Mesenteric fat pad (tissue), 1 donor: ENCODE results near the gene GTF2H4. TPM values are rescaled to one million over a fixed set of nuclear protein-coding genes. Genes with fewer than 3 reads are reported as not detected.

Experiments used
- DNase-seq: peaks from one replicate; pipeline ENCODE4 v3.0.0-alpha.2; 2020; ENCODE audit warnings: low spot score
- total RNA-seq: library from RNA; stranded (reverse); fragmentation: NEBNext Ultra II Directional; extraction: Animal tissue kit (Norgen Biotek cat#: 25700); gene quantifications from one replicate; pipeline ENCODE4 v1.2.1, GENCODE V29; 2021
- donor health status: DM: yes; HTN: yes; CAD: no.

GTF2H4 gene
- total RNA-seq, 1 donor from 2014 or later: 44.4 TPM

DNA sequence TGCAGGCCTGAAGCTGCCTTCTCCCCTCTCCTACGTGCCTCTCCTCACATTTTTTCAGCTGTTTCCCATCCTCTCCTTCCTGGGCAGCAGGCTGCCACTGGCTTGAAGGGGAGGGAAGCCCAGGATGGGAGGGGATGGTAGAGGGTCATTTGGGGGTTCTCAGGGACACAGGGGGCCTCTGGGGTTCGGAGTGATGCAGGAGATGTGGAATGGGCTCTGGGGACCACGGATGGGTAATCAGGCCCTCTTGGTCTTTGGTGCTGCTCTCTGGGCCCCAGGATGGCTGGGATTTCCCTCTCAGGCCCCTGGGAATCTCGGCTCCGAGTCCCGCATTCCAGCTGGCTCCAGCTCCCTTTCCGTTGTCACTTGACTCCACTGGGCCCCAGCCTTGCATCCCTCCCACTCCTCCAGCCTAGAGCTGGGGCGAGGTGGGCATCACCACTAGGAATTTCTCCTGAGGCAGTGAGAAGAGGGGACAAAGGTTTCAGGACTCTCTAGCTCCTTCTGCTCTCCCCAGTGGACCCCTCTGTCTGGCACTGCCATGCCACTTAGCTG is 25.7 kb upstream of the GTF2H4 start:
- peak; percentile 80 for DNase-seq

DNA sequence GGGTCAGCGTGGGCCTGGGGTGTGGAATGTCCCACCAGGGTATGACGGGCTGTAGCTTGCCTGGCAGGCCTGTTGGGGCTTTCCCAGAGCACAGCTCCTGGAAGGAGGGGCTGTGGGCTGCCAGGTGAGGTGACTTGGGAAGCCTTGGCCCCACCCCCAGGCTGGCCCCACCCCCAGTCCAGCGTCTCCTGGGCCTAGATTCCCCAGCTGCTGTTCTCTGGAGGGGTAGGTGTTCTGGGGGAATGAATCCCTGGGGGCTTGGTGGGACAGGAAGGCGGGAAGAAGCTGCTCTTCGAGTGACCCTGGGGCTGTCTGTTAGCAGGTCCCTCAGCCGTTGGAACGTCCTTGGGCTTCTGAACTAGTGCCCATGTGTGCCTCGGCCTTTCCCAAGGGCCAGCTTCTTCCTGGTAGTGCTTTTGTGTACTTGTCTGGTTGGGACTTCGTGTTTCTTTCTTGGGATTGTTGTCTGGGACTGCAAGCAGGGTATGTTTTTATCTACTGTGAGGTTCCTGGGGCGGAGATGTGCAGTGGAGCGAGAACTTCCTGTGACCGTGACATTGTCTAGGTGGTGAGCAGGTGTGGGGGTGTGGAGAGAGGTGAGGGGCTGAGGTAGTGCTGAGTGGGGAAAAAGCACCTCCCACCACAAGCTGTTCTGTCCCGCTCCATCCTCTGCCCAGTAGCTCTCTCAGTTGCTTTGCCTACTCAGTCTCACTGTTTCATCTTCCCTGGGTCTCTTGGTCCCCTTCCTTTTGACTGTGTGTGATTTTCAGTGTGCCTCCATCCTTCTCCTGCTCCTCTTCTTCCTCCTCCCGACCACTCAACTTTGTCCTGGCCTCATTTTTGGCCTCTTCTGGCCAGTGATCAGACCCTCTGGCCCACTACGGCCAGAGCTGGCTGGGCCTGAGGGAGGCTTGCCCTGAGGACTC is 25.0 kb upstream of the GTF2H4 start:
- peak; percentile 88 for DNase-seq

DNA sequence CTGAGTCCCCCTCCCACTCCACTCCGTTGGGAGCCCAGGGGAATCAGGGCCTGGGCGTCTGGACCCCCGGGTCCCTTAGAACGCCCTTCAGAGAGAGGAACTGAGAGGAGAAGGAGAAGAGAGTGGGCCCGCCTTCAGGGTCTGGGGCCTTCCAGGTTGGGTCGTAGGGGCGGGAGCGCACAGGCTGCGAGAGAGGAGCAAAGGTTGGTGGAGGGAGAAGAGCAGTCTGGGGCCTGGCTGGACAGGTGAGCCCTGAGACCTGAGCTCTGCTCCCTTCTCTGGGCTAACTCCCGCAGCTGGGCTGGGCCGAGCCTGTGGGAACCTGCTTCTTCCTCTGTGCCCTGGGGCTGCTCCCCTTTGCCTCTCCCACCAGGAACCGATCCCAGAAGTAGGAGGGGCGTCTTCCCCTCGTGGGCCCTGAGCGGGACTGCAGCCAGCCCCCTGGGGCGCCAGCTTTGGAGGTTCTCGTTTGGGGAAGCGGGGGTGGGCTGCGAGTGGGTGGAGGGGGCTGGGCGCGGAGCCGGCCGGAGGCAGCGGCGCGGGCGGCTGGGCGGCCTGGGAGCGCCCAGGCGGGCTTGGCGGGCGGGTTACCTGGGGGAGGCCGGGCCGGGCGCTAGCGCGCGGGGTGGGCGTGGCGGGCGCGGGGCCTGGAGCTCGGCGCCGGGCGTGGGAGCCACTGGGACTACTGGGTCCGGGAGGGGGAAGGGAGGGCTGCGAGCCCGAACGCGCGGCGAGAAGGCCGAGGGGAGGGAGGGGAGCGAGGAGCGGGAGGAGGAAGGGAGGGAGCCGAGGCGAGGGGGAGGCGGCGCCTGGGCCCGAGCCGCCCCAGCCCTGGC is 24.1 kb upstream of the GTF2H4 start, which contains the start of gene DDR1:
Gene DDR1, plus strand, starts transcription at position 835 of the 836 bp plus-strand sequence. CDS start 4,211 bp downstream, outside the sequence.
- DNase-seq: peak; percentile 91

GRCh38 chr6:30884521-30885480 is 23.2 kb upstream of the GTF2H4 start:
- DNase-seq: peak; percentile 88

DNA sequence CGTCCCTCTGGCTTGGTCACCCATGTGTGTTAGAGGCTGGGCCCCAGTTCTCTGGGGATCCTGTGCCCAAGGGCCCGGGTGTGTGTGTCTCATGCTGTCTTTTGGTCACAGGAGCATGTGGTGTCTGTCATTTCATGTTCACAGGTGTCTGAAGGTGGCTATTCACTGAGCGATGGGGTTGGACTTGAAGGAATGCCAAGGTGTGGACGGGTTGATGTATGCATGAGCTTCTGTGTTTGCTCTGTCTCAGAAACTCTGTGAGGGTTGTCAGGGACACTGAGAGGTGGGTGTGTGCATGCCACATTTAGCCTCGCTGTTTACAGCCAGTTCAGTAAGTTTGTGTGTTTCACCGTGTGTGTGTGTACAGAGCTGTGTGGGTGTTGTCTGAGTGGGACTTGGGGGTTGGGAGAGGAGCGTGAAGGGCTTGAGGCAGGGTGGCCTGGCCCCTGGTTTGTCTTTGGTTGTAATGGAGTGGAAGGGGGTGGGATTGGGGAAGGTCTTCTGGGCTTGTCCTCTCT is 22.5 kb upstream of the GTF2H4 start:
- DNase-seq: peak; percentile 60

DNA sequence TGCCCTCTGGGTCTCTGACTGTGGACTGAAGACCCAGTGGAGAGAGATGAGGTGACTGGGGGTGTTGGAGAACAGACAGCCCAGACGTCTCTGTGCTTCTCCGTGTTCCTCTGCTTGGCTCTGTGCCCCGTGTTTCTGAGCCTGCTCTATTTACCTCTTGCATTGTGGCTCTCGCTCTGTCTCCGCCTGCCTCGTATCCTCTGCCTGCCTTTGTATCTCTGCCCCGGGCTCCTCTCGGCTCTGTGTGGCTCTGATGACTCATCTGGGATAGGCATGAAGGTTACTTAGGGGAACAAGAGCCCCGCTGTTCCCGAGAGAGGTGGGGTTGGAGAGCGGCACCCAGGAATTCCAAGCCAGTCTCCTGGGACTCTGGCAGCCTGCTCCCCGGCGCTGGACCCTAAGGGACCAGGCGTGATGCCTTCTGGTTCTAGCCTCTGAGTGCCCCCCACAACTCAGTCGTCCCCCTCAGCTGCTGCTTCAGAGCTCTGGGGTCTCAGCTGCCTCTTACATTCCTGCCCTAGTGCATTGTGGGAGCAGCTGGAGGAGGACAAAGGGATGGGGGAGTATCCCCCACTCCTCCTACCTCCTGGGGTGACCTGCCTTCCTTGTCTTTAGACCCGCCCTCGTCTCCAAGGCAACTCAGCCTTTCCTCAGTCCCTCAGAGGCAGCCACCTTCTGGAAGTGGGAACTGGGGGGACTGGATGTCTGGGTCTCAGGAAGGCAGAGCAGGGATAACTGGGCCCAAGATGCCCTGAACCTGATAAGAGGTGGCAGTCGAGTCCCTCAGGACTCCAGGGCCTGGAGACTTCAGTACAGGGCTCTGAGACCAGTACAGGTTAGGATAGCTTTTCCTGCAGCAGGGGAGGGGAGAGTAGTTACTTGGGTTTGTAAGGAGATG is 21.8 kb upstream of the GTF2H4 start:
- peak; percentile 87 for DNase-seq

- DNase-seq: peak; percentile 5
Measured at GRCh38 chr6:30886897-30887255, 21.1 kb upstream of the GTF2H4 start.

DNA sequence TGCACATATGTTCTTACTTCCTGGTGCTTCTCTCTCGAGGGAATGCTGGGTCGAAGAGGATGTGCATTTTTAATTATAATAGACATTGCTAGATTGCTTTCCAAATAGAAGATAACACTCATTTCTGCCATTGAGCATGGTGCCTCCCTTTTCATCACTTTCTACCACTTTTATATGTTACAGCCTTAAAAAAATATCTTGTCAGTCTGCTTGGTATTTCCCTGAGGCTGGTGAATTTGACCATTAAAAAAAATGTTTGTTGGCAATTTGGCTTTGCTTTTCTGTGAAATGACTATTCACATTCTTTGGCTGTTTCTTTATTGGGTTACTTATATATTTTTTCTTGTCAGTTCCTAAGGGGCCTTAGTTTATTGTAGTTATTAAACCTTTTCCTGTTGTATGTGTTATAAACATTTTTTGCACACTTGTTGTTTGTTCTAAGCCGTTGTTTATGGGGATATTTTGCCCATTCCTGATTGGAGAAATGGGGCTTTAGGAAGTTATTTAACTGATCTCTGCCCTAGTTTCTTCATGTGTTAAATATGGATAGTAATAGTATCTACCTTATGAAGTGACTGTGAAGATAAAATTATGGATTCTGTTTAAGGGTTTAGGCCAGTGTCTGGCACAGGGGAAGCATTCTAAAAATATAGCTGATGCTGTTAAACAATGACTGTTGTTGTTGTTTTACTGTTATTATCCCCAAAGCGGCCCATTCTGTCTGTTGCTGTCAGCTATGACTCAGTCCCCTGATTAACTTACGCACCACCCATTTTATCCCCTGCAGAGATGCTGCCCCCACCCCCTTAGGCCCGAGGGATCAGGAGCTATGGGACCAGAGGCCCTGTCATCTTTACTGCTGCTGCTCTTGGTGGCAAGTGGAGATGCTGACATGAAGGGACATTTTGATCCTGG is 19.8 kb upstream of the GTF2H4 start:
- DNase-seq: no peak

- peak; percentile 76 for DNase-seq
Measured at GRCh38 chr6:30888816-30889495, 19.1 kb upstream of the GTF2H4 start.

GRCh38 chr6:30889496-30889885 is 18.5 kb upstream of the GTF2H4 start:
- DNase-seq: no peak

DNA sequence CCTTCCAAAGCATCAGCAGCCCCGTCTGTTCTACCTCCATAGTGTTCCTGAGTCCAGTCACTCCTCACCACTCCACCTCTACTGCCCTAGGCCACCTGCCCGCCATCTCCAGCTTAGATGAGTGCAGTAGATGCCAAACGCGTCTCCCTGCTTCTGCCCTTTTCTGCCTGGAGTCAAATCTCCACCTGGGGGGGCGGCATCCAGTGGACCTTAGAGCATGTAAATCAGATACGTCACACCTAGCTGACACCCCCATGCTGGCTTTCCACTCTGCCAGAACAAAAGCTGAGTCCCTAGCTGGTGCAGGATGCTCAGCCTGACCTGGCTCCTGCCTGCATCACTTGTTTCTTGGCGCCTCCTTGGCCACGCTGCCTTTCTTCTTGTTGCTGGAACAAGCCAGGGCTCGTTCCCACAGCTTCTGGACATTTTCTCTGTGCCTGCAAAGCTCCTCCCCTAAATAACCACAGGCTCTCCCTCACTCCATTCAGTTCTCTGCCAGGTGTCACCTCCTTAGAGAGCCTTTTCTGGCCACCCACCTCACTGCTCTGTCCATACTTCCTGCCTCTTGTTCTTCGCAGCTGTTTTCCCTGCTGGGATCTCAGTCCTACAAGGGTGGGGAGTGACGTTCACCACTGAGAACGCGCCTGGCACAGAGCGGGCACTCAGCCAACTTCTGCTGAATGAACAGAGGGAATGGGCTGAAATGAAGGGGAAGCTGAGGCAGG is 17.9 kb upstream of the GTF2H4 start:
- DNase-seq: peak; percentile 84

- peak; percentile 73 for DNase-seq
Measured at GRCh38 chr6:30890646-30891449, 17.2 kb upstream of the GTF2H4 start.

GRCh38 chr6:30891450-30891723 is 16.6 kb upstream of the GTF2H4 start:
- peak; percentile 49 for DNase-seq

DNA sequence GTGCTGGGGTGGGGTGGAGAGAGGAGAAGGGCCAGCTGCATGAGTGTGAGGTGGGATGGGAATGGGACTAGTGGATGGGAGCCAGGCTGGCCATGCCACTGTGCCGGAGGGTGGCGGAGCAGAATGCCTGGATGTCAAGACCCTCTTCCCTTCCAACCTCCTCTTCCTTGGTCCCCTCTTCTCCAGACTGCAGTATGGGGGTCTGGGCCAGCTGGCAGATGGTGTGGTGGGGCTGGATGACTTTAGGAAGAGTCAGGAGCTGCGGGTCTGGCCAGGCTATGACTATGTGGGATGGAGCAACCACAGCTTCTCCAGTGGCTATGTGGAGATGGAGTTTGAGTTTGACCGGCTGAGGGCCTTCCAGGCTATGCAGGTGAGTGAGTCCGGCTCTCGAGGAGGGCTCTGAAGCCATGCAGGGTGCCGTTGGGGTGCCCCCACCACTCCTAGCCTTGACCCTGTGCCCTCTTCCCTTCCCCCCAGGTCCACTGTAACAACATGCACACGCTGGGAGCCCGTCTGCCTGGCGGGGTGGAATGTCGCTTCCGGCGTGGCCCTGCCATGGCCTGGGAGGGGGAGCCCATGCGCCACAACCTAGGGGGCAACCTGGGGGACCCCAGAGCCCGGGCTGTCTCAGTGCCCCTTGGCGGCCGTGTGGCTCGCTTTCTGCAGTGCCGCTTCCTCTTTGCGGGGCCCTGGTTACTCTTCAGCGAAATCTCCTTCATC is 16.0 kb upstream of the GTF2H4 start:
- DNase-seq: peak; percentile 72

DNA sequence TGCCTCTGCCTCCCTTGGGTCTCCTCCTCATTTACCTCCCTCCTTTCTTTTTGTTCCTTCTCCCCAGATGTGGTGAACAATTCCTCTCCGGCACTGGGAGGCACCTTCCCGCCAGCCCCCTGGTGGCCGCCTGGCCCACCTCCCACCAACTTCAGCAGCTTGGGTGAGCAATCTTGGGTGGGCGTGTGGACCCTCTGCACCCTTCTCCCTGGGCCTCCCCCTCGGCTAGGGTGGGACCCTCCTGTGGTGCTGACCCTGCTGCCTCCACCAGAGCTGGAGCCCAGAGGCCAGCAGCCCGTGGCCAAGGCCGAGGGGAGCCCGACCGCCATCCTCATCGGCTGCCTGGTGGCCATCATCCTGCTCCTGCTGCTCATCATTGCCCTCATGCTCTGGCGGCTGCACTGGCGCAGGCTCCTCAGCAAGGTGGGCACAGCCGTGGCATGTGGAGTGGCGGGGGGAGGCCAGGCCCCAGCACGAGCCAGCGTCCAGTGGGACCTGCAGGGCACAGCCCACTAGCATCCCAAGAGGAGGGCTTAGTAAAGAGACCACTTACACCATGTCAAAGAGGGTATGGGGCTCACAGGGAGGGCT is 14.9 kb upstream of the GTF2H4 start:
- no peak for DNase-seq
